Body of pancreas (tissue), 4 donors: ENCODE results near the gene PDYN. TPM values are rescaled to one million over a fixed set of nuclear protein-coding genes. Genes with fewer than 3 reads are reported as not detected.

Source experiments
- ATAC-seq: fragments of 150-250 bp; one replicate; pipeline ENCODE4 v1.9.1; 2016
- DNase-seq, 4 donors: peaks; one replicate each; pipeline ENCODE4 v3.0.0-alpha.2; 2019
- H3K27ac ChIP-seq, 4 donors: fragments of 200-600 bp; sonication (generic); 1 replicate in 3 of 4; 2 replicates in 1 of 4; pipeline versions ENCODE4 v1.5.1 to v1.6.1; 2016 to 2019; ENCODE audit warnings: mild to moderate bottlenecking in 1 of 4, mixed read lengths in 1 of 4, moderate library complexity in 1 of 4
- H3K27me3 ChIP-seq, 2 donors: fragments of 200-600 bp; sonication (generic); one replicate each; pipeline ENCODE4 v1.6.0; 2016; ENCODE audit warnings: mild to moderate bottlenecking in 1 of 2
- H3K36me3 ChIP-seq, 2 donors: fragments of 200-600 bp; sonication (generic); replicated peaks in 1 of 2; 2 replicates each; pipeline ENCODE4 v1.5.1; 2016; ENCODE audit warnings: low read depth in 2 of 2; ENCODE audit not compliant: insufficient read depth in 1 of 2
- H3K4me1 ChIP-seq: fragments of 200-600 bp; sonication (generic); one replicate; pipeline ENCODE4 v1.6.0; 2016
- H3K4me3 ChIP-seq, 2 donors: fragments of 200-600 bp; sonication (generic); 1 replicate in 1 of 2; 2 replicates in 1 of 2; pipeline ENCODE4 v1.5.1; 2016 to 2019
- H3K9me3 ChIP-seq, 3 donors: fragments of 200-600 bp; sonication (generic); 1 replicate in 2 of 3; 2 replicates in 1 of 3; pipeline ENCODE4 v1.5.1; 2016
- POLR2A ChIP-seq, 3 donors: fragments of 450-650 bp; IDR thresholded peaks; one replicate each; pipeline ENCODE4 v1.6.1; 2016; ENCODE audit warnings: antibody characterized with exemption in 3 of 3, mild to moderate bottlenecking in 2 of 3
- whole genome bisulfite sequencing, 2 donors: methylation state at CpG; one replicate each; pipeline ENCODE4 v1.1.5; 2017; 5-methylcytosine and 5-hydroxymethylcytosine counted together
- intact Hi-C: fragments of 100-400 bp; cut with DNase I; formaldehyde crosslinking; loops from one replicate; pipeline ENCODE4 v1.15.1; 2023
- total RNA-seq, 2 donors: library from RNA; depleted of rRNA; stranded (reverse); fragments of >200 nt; gene quantifications; one replicate each; pipeline ENCODE4 v1.1.0, GENCODE V29; 2016
- TF ChIP-seq, protein P1 (sequence below), 7 experiments: fragments of 450-650 bp in 4 of 7; fragments of 200-600 bp in 3 of 7; sonication (generic) in 3 of 7; IDR thresholded peaks; one replicate each; pipeline ENCODE4 v1.5.1; 2016 to 2019; ENCODE audit warnings: antibody characterized with exemption in 7 of 7

Gene PDYN
- total RNA-seq, 2 donors from 2014 or later, result not detected

DNA sequence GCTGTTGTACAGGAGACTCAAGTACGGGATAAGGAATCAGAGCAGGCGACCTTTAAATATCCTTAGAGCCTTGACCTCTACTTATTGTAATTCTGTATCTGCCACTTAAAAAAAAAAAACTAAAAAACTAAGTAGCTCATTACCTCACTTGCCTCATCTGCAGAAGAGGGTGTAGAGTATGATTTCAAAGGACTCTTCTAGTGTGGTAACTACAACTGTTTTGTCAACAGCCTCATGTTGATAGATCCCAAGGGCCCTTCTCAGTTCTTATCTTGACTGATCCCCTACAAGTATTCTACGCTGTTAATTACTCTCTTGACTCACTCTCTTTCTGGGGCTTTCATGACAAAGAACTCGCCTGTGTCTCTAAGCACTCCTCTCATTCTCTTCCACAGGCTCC, 16.7 kb upstream of the PDYN start:
- no peak for DNase-seq
- no peak for TF ChIP-seq POLR2A (IDR thresholded peaks at IDR 0.05)
- TF ChIP-seq, protein P1, sequence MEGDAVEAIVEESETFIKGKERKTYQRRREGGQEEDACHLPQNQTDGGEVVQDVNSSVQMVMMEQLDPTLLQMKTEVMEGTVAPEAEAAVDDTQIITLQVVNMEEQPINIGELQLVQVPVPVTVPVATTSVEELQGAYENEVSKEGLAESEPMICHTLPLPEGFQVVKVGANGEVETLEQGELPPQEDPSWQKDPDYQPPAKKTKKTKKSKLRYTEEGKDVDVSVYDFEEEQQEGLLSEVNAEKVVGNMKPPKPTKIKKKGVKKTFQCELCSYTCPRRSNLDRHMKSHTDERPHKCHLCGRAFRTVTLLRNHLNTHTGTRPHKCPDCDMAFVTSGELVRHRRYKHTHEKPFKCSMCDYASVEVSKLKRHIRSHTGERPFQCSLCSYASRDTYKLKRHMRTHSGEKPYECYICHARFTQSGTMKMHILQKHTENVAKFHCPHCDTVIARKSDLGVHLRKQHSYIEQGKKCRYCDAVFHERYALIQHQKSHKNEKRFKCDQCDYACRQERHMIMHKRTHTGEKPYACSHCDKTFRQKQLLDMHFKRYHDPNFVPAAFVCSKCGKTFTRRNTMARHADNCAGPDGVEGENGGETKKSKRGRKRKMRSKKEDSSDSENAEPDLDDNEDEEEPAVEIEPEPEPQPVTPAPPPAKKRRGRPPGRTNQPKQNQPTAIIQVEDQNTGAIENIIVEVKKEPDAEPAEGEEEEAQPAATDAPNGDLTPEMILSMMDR (IDR thresholded peaks at IDR 0.05), result no peak
- Histone ChIP-seq H3K9me3 (no peaks in the 10 kb centered on the region), H3K36me3 (no peaks in the 10 kb centered on the region), H3K27me3 (no peaks in the 10 kb centered on the region), H3K4me1 (no peaks in the 10 kb centered on the region), H3K4me3 (no peak overlapping the region), H3K27ac (no peak overlapping the region)
- ATAC-seq, result no peak
- 26 to 33% methylated on average over 4 of the region's 4 CpGs for WGBS, 2 donors
- intact Hi-C loops, result no loop called here

DNA sequence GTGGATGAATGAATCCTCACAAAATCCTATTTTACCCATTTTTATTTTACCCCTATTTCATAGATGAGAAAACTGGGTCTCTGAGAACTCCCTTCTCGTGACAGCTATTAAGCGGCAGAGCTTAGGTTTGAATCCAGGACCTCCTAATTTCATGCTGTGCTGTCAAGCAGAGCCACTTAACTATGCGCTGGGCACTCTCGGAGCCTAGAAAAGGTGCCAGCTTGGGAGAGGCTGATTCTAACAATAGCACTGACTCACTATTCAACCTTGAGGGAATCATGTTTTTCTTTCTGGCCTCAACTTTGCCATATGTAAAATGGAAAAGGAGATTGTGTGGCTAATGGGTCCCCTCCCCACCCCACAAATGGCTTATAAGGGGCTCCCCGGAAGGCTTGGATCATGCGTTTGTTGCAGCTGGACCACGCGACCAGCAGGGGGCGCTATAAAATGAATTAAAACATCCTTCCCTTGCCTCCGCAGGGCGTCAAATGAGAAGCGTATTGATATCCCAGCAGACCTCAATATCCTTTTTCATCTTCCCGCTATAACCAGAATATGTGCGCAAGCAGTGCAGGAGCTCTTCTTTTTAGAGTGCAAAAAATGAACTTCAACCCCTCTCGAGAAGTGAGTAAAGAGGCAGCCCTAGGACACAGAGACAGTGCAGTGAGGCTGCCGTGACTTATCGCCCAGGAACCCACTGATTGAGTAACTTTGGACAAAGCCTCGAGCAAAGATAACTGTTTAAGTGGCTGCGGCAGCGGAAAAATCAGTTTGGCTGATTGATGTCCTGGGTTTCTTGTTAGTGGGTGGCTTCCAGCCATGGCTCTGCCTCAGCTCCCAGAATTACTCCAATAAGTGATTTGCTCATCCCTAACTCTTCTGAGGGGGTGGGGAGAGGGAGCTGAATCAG, 12.8 kb upstream of the PDYN start:
- Histone ChIP-seq H3K36me3 (no peaks in the 10 kb centered on the region), H3K9me3 (no peaks in the 10 kb centered on the region), H3K27me3 (no peaks in the 10 kb centered on the region), H3K27ac (no peak overlapping the region), H3K4me3 (no peak overlapping the region), H3K4me1 (no peaks in the 10 kb centered on the region)
- intact Hi-C loops, result no loop called here
- ATAC-seq, result no peak
- no peak for TF ChIP-seq POLR2A (IDR thresholded peaks at IDR 0.05)
- TF ChIP-seq, protein P1 (IDR thresholded peaks at IDR 0.05), result peak in 5 of 7 experiments; percentile 43 to 65 (median 48)
- 15 to 18% methylated on average over 20 of the region's 20 CpGs for WGBS, 2 donors
- peak in 2 of 4 donors; percentile 4 to 21 for DNase-seq

DNA sequence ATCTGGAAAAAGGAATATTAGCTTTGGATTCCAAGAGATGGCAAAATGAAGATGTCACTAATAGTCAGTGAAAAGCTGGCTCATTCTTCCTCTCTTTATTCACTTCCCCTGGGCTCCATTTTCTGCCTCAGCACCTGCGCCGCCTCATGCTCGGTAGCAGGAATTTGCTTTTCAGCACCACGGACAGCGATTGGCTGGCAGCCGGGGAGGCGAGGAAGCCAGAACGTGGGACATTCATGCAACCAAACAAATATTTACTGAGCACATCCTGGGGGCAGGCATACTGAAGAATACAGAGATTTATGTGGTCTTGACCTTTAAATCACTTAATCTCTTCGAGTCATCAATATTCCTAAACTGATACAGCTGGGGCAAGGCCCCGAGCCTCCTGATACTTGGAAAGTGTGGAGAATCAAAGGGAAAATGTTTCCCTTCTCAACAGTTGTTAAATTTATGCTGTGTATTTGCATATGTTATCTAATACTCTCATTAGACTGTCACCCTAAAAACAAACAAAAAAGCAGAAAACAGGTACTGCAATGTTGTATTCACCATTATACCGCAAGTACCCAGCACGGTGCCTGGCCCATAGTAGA, 12.1 kb upstream of the PDYN start:
- Histone ChIP-seq H3K36me3 (no peaks in the 10 kb centered on the region), H3K27ac (no peak overlapping the region), H3K27me3 (no peaks in the 10 kb centered on the region), H3K4me1 (no peaks in the 10 kb centered on the region), H3K4me3 (no peak overlapping the region), H3K9me3 (no peaks in the 10 kb centered on the region)
- 12 to 13% methylated on average over 12 of the region's 12 CpGs for WGBS, 2 donors
- DNase-seq (peak; percentile 59 to 76 (median 66)), ATAC-seq (no peak)
- TF ChIP-seq, protein P1 (IDR thresholded peaks at IDR 0.05), result no peak
- no peak for TF ChIP-seq POLR2A (IDR thresholded peaks at IDR 0.05)
- intact Hi-C loops, result no loop called here

DNA sequence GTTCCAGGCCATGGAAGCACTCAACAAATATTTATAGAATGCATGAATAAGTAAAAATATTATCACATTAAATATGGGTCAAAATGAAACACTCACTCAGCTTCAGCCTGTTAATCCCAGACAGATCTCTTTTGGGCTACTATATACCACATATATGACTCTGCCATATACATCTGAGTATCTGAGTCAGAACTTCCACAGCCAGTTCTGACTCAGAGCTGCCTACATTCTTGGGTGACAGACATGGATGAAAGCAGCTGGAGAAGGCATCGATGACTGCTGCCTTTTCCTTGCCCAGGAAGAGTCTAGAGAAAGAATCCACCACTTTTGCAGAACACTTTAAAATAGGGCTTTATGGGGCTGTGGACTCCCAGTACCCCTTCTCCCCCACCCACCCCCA, 11.5 kb upstream of the PDYN start:
- H3K36me3 ChIP-seq, result no peaks in the 10 kb centered on the region
- no peak for DNase-seq
- WGBS, 2 donors, result 83 to 93% methylated on average over 1 of the region's 1 CpG
- no peak for ATAC-seq
- H3K4me3 ChIP-seq, result no peak overlapping the region
- intact Hi-C loops, result no loop called here
- no peaks in the 10 kb centered on the region for H3K9me3 ChIP-seq
- H3K27me3 ChIP-seq, result no peaks in the 10 kb centered on the region
- H3K27ac ChIP-seq, result no peak overlapping the region
- TF ChIP-seq, protein P1 (IDR thresholded peaks at IDR 0.05), result no peak
- no peak for TF ChIP-seq POLR2A (IDR thresholded peaks at IDR 0.05)
- no peaks in the 10 kb centered on the region for H3K4me1 ChIP-seq
